Fibroblast of lung (primary cell): ENCODE data around the gene ARMC2.

Experiments used
- CTCF ChIP-seq, 2 donors: IDR thresholded peaks in 1 of 2; conservative IDR thresholded peaks in 1 of 2; 1 replicate in 1 of 2; 2 replicates in 1 of 2; pipeline ENCODE4 v1.5.1; 2011 to 2012; ENCODE audit warnings: low read length in 2 of 2, control low read depth in 1 of 2, inconsistent platforms in 1 of 2, low read depth in 1 of 2, mild to moderate bottlenecking in 1 of 2
- EZH2 ChIP-seq: IDR thresholded peaks from 2 replicates; pipeline ENCODE4 v1.5.1; 2012; ENCODE audit warnings: low read length, control low read depth, mild to moderate bottlenecking; ENCODE audit errors: missing control alignments

GRCh38 chr6:108809211-108809610 is 39.0 kb upstream of the ARMC2 start:
- TF ChIP-seq CTCF (conservative IDR thresholded peaks at IDR 0.05 in 1 of 2, IDR thresholded peaks at IDR 0.05 in 1 of 2; ENCODE audit: low read depth in 1 of 2, low read length in 2 of 2) (no peak), EZH2 (no peak)
